ENCODE measurements around the gene TET1. TPM values are rescaled to one million over a fixed set of nuclear protein-coding genes. Genes with fewer than 3 reads are reported as not detected.

TET1 gene
- total RNA-seq: 4.2 and 5.4 TPM in 2 replicates

DNA sequence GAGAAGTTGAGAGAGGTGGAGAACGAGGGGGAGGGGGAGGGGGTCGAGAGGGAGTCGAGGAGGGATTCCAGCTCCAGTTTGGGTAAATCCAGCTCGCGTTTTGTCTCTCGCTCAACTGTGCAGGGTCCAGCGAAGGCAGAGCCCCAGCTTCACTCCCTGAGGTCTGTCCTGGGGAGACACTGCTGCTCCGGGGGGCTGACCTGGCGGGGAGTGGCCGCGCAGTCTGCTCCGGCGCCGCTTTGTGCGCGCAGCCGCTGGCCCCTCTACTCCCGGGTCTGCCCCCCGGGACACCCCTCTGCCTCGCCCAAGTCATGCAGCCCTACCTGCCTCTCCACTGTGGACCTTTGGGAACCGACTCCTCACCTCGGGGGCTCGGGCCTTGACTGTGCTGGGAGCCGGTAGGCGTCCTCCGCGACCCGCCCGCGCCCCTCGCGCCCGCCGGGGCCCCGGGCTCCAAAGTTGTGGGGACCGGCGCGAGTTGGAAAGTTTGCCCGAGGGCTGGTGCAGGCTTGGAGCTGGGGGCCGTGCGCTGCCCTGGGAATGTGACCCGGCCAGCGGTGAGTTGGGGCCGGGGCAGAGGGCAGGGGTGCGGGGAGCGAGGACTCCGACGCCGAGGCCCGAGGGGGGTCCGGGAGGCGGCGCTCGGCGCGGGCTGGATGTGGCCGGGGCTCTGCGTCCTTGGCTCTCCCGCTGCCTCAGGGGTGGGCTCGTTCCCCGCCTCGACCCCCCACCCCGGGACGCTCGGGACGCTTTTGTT lies at the start of gene TET1:
Gene TET1 (plus strand): TSS at position 152 of the 757 bp plus-strand sequence. CDS start 12,002 bp downstream, outside the sequence.

DNA sequence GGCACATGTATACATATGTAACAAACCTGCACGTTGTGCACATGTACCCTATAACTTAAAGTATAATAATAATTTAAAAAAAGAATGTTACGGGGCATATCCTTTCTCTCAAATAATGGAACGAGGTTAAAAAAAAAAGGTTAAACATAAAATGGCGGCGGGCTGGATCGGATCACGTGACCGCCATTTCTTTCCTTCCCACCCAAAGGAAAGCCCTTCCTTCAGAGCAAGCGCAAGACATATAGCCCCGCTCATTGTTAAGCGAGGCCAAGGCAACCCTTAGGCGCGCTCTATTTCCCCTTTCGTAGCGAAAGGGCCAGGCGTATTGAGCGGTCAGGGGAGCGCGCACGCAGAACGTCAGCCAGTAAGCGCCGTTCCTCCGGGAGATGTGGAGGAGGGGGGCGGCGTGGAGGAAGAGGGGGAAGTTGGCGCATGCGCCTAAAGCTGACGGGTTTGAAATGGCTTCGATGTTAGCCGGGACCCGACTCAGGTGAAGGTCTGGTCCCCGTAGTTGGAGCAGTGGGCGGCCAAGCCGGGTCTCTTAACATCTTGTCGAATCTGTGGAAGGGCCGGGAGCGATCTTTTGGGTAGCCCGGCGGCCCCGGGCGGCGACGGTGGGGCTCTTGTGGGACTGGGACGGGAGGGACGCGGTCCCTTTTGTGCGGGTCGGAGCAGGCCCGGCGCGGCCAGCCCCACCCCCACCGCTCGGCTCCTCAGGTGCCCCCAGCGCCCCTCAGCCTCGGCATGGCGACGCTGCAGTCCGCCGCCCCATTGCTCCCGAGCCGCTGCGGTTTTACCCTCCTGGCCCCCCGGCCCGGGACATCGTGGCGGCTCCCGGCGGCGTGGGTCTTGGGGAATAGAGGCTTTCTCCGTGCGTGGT lies 160.9 kb downstream of the TET1 start, which contains the start of gene CCAR1:
Gene CCAR1 (plus strand): TSS at position 447 of the 880 bp plus-strand sequence. CDS start 1,266 bp downstream, outside the sequence.

Other genes with a start within 250 kb of the TET1 start
- 11.0 and 11.2 TPM in 2 replicates for gene HNRNPH3, start 228.3 kb upstream of the TET1 start, total RNA-seq
- 3.8 and 6.7 TPM in 2 replicates for gene PBLD, start 227.4 kb upstream of the TET1 start, total RNA-seq
- gene RUFY2, start 153.1 kb upstream of the TET1 start, total RNA-seq: 14.1 and 18.6 TPM in 2 replicates
- gene DNA2, start 88.4 kb upstream of the TET1 start, total RNA-seq: 0.70 and 0.85 TPM in 2 replicates
- 7.2 and 8.3 TPM in 2 replicates for gene SLC25A16, start 32.8 kb upstream of the TET1 start, total RNA-seq
- gene CCAR1, start 160.9 kb downstream of the TET1 start, total RNA-seq: 17.4 and 31.2 TPM in 2 replicates

All from pericardium fibroblast (primary cell).